ENCODE measurements around the gene KLF7. TPM values are rescaled to one million over a fixed set of nuclear protein-coding genes. Genes with fewer than 3 reads are reported as not detected.

The KLF7 gene
- total RNA-seq, 2 experiments from 2014 or later = not detected

GRCh38 chr2:207148020-207148419 lies 17.7 kb downstream of the KLF7 start:
- intact Hi-C loops (cut with micrococcal nuclease; ENCODE audit: unreplicated experiment) = no loop called here

GRCh38 chr2:207144173-207144785 lies 21.5 kb downstream of the KLF7 start:
- no peak overlapping the region for H3K27ac ChIP-seq (ENCODE audit: low read depth, low read length, poor library complexity, severe bottlenecking)
- no TSS peak for BruUV-seq (replicated peaks)
- TF ChIP-seq EZH2phosphoT487 (IDR thresholded peaks at IDR 0.05; ENCODE audit: borderline replicate concordance, low read depth, low read length) (no peak), CTCF (conservative IDR thresholded peaks at IDR 0.05; ENCODE audit: low read length) (no peak)
- no peaks in the 10 kb centered on the region for H3K9me2 ChIP-seq (ENCODE audit: insufficient read depth, low read length)
- no peaks in the 10 kb centered on the region for H3K9me3 ChIP-seq (ENCODE audit: low read length)
- CTCF ChIA-PET (ENCODE audit: unreplicated experiment) = no interaction called here
- no peaks in the 10 kb centered on the region for H3K79me2 ChIP-seq (ENCODE audit: insufficient read depth, low read depth, low read length)
- no peak overlapping the region for H3K4me2 ChIP-seq (ENCODE audit: low read length)
- no peaks in the 10 kb centered on the region for H4K20me1 ChIP-seq (ENCODE audit: insufficient read depth, low read length)
- intact Hi-C loops (cut with micrococcal nuclease; ENCODE audit: unreplicated experiment) = no loop called here
- no peaks in the 10 kb centered on the region for H3K4me1 ChIP-seq (ENCODE audit: insufficient read depth, low read length, poor library complexity, severe bottlenecking)
- H3K36me3 ChIP-seq (ENCODE audit: insufficient read depth, low read length) = no peaks in the 10 kb centered on the region
- no peak overlapping the region for H3K4me3 ChIP-seq (ENCODE audit: low read depth, low read length, poor library complexity, severe bottlenecking)
- H2AFZ ChIP-seq (ENCODE audit: low read length) = no peak overlapping the region
- POLR2A ChIA-PET = no interaction called here
- DNase-seq (ENCODE audit: low spot score) = no peak

More at GRCh38 chr2:207148020-207148419, 17.7 kb downstream of the KLF7 start:
- no peaks in the 10 kb centered on the region for H3K4me1 ChIP-seq (ENCODE audit: insufficient read depth, low read length, poor library complexity, severe bottlenecking)
- no peaks in the 10 kb centered on the region for H3K36me3 ChIP-seq (ENCODE audit: insufficient read depth, low read length)
- no peaks in the 10 kb centered on the region for H4K20me1 ChIP-seq (ENCODE audit: insufficient read depth, low read length)
- TF ChIP-seq CTCF (conservative IDR thresholded peaks at IDR 0.05; ENCODE audit: low read length) (no peak), EZH2phosphoT487 (IDR thresholded peaks at IDR 0.05; ENCODE audit: borderline replicate concordance, low read depth, low read length) (no peak)
- no peak for DNase-seq (ENCODE audit: low spot score)
- no peak overlapping the region for H3K4me2 ChIP-seq (ENCODE audit: low read length)
- CTCF ChIA-PET (ENCODE audit: unreplicated experiment) = no interaction called here
- H3K4me3 ChIP-seq (ENCODE audit: low read depth, low read length, poor library complexity, severe bottlenecking) = no peak overlapping the region
- no peak overlapping the region for H3K27ac ChIP-seq (ENCODE audit: low read depth, low read length, poor library complexity, severe bottlenecking)
- H2AFZ ChIP-seq (ENCODE audit: low read length) = no peak overlapping the region
- BruUV-seq (replicated peaks) = no TSS peak
- POLR2A ChIA-PET = interaction anchor here (0.7 to 1.6 kb wide), 2 partner anchors 22 to 57 kb away, joined by 3 read pairs; no protein-coding TSS in a partner anchor
- no peaks in the 10 kb centered on the region for H3K9me3 ChIP-seq (ENCODE audit: low read length)
- H3K9me2 ChIP-seq (ENCODE audit: insufficient read depth, low read length) = no peaks in the 10 kb centered on the region
- H3K79me2 ChIP-seq (ENCODE audit: insufficient read depth, low read depth, low read length) = no peaks in the 10 kb centered on the region
